Dermis blood vessel endothelial cell (primary cell): Measurements from ENCODE around the gene MAN2A1. TPM values are rescaled to one million over a fixed set of nuclear protein-coding genes. Genes with fewer than 3 reads are reported as not detected.

Experiments
- DNase-seq: peaks from one replicate; pipeline ENCODE4 v3.0.0; 2010
- total RNA-seq: library from RNA; depleted of rRNA; stranded (reverse); fragments of >200 nt; gene quantifications from 2 replicates; pipeline ENCODE4 v1.2.3, GENCODE V29; 2014

MAN2A1 gene
- total RNA-seq, 1 donor from 2014 or later: 89.2 TPM

DNA sequence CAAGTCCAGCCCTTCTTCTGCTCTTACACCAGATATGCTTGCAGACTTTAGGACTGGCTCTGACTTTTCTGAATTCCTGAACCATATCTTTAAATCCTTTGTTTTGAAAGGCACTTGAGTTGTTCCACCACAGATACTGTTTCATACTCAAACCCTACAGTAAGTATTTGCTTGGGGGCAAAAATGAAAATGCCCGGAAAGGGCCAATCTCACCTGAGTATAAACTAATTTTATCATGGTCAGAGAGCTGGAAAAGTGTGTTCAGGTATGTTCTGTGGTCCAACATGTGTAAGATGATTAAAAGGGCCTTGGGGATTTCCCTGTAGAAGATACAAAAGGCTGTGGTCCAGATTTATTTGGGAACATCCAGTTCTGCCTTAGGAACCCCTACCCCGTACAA is 225.2 kb downstream of the MAN2A1 start:
- DNase-seq: no peak

- DNase-seq: no peak
These were observed 226.9 kb downstream of the MAN2A1 start for GRCh38 chr5:109916481-109917153.
